HL-60 (cell line): ENCODE data around the gene WIF1.

Source experiments
- DNase-seq, 2 experiments: peaks; one replicate each; pipeline ENCODE4 v3.0.0-alpha.2; 2010 to 2020; ENCODE audit warnings: low read depth in 1 of 2, low spot score in 1 of 2
- H3K27ac ChIP-seq: fragments of 250-450 bp; sonication (Bioruptor Pico); replicated peaks from 2 replicates; pipeline ENCODE4 v1.5.1; 2020; ENCODE audit warnings: mild to moderate bottlenecking, moderate library complexity
- H3K27me3 ChIP-seq: fragments of 250-450 bp; sonication (Bioruptor Pico); 2 replicates; pipeline ENCODE4 v1.5.1; 2021; ENCODE audit warnings: mild to moderate bottlenecking, moderate library complexity; ENCODE audit not compliant: insufficient read depth, poor library complexity, severe bottlenecking
- H3K4me3 ChIP-seq: replicated peaks from 2 replicates; pipeline ENCODE4 v1.5.1; 2011; ENCODE audit warnings: mild to moderate bottlenecking, control low read depth, low read length; ENCODE audit not compliant: insufficient read depth
- GABPA ChIP-seq: IDR thresholded peaks from 2 replicates; pipeline ENCODE4 v1.6.1; 2012; ENCODE audit warnings: low read depth
- POLR2AphosphoS5 ChIP-seq: IDR thresholded peaks from 2 replicates; pipeline ENCODE4 v1.6.1; 2012; ENCODE audit warnings: low read depth
- SPI1 ChIP-seq: IDR thresholded peaks from 2 replicates; pipeline ENCODE4 v1.6.1; 2012; ENCODE audit warnings: low read depth, mild to moderate bottlenecking, borderline replicate concordance
- TF ChIP-seq, protein P1 (sequence below): IDR thresholded peaks from one replicate; pipeline ENCODE4 v1.5.1; 2011; ENCODE audit warnings: low read length, control low read depth, inconsistent platforms; ENCODE audit not compliant: insufficient read depth
- TF ChIP-seq, protein P2 (sequence below): IDR thresholded peaks from 2 replicates; pipeline ENCODE4 v1.6.1; 2012; ENCODE audit warnings: low read depth; ENCODE audit not compliant: insufficient replicate concordance

Gene WIF1

DNA sequence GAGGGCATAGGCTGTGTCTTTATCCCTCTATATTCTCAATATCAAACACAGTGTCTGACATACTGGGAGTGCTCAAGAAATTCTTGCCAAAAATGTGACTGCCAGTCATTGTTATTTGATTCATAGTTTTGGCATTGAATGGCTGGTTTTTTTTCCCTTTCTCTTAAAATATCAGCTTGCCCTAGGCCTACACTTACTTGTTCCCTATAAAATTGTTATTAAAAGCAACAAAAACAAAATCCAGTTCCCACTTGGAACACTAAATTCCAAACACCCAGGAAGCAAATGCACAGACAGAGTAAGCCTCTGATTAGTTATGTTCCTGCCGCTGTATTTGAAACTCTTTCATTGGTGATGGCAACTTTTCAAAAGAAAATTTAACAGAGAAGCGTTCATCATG is 110.7 kb downstream of the WIF1 start:
- Histone ChIP-seq H3K27me3 (peaks cover 5% of the 10 kb centered on the region), H3K4me3 (no peak overlapping the region), H3K27ac (no peak overlapping the region)
- DNase-seq = no peak
- TF ChIP-seq, protein P1, sequence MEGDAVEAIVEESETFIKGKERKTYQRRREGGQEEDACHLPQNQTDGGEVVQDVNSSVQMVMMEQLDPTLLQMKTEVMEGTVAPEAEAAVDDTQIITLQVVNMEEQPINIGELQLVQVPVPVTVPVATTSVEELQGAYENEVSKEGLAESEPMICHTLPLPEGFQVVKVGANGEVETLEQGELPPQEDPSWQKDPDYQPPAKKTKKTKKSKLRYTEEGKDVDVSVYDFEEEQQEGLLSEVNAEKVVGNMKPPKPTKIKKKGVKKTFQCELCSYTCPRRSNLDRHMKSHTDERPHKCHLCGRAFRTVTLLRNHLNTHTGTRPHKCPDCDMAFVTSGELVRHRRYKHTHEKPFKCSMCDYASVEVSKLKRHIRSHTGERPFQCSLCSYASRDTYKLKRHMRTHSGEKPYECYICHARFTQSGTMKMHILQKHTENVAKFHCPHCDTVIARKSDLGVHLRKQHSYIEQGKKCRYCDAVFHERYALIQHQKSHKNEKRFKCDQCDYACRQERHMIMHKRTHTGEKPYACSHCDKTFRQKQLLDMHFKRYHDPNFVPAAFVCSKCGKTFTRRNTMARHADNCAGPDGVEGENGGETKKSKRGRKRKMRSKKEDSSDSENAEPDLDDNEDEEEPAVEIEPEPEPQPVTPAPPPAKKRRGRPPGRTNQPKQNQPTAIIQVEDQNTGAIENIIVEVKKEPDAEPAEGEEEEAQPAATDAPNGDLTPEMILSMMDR = no peak
- no peak for TF ChIP-seq SPI1
- TF ChIP-seq, protein P2, sequence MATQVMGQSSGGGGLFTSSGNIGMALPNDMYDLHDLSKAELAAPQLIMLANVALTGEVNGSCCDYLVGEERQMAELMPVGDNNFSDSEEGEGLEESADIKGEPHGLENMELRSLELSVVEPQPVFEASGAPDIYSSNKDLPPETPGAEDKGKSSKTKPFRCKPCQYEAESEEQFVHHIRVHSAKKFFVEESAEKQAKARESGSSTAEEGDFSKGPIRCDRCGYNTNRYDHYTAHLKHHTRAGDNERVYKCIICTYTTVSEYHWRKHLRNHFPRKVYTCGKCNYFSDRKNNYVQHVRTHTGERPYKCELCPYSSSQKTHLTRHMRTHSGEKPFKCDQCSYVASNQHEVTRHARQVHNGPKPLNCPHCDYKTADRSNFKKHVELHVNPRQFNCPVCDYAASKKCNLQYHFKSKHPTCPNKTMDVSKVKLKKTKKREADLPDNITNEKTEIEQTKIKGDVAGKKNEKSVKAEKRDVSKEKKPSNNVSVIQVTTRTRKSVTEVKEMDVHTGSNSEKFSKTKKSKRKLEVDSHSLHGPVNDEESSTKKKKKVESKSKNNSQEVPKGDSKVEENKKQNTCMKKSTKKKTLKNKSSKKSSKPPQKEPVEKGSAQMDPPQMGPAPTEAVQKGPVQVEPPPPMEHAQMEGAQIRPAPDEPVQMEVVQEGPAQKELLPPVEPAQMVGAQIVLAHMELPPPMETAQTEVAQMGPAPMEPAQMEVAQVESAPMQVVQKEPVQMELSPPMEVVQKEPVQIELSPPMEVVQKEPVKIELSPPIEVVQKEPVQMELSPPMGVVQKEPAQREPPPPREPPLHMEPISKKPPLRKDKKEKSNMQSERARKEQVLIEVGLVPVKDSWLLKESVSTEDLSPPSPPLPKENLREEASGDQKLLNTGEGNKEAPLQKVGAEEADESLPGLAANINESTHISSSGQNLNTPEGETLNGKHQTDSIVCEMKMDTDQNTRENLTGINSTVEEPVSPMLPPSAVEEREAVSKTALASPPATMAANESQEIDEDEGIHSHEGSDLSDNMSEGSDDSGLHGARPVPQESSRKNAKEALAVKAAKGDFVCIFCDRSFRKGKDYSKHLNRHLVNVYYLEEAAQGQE = no peak
- TF ChIP-seq POLR2AphosphoS5 = no peak
- TF ChIP-seq GABPA = no peak

DNA sequence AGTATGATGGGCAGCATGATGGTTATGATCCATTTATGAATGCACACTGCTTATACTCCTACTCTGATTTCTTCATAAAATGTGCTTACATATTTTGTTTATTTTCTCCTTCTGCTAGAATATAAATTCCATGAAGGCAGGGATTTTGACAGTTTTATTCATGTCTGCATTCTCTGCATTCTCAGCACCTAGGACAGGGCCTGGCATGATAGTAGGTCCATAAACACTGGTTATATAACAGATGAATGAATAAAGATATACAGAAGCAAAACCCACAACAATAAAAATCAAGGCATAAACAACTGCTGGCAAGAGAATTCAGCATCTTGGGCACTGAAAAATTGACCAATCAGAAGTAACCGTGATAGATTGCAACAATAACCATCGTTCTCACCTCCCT is 115.4 kb downstream of the WIF1 start:
- TF ChIP-seq POLR2AphosphoS5 (no peak), GABPA (no peak), SPI1 (no peak)
- TF ChIP-seq, protein P1 = no peak
- TF ChIP-seq, protein P2 = peak; percentile 84

DNA sequence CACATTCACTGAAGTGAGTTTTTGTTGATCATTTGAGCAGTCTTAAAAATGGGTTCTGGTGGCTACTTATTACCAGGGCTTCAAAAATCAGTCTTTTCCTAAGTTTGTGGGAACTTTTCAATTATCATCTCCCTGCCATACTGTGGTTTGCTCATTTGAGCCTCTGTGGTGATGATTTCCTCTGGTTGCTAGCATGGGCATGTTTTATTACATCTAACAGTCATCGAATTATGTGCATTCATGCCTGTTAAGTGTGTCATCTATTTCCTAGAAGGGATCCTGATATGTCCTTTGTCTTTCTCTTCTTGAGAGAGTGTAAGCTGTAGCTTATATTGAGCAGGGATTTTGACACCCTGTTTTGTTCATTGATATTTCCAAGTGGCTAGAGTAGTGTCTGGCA is 116.8 kb downstream of the WIF1 start:
- H3K27me3 ChIP-seq = peaks cover 10% of the 10 kb centered on the region
- no peak overlapping the region for H3K27ac ChIP-seq
- DNase-seq = no peak
- H3K4me3 ChIP-seq = no peak overlapping the region
- TF ChIP-seq, protein P1 = no peak
- TF ChIP-seq POLR2AphosphoS5 (no peak), SPI1 (no peak), GABPA (no peak)
- TF ChIP-seq, protein P2 = no peak

More for the DNA sequence above, 115.4 kb downstream of the WIF1 start:
- DNase-seq = no peak
- Histone ChIP-seq H3K27ac (no peak overlapping the region), H3K27me3 (peaks cover 2% of the 10 kb centered on the region), H3K4me3 (no peak overlapping the region)
